Temporal lobe (tissue), 2 donors: ENCODE measurements around the gene SPINT4. TPM values are rescaled to one million over a fixed set of nuclear protein-coding genes. Genes with fewer than 3 reads are reported as not detected.

Experiments
- small RNA-seq: library from RNA; depleted of rRNA; stranded (forward); fragments of <200 nt; gene quantifications from one replicate; pipeline ENCODE3, GENCODE V24; 2014; ENCODE audit warnings: low replicate concordance
- total RNA-seq: library from RNA; depleted of rRNA; stranded (reverse); fragments of >200 nt; gene quantifications from one replicate; pipeline ENCODE4 v1.2.3, GENCODE V29; 2014

Gene SPINT4
- total RNA-seq, 1 donor from 2014 or later, result not detected

Small RNA genes lying within 50 kb of the gene (small RNA-seq; reads per million reads assigned to genes)
- 0.08 reads per million for gene MIR3617
- gene SPINT5P, result not detected

Other genes with a start within 250 kb of the SPINT4 start
- gene SPINT3, start 206.7 kb upstream of the SPINT4 start, total RNA-seq, result not detected
- gene WFDC6, start 182.9 kb upstream of the SPINT4 start, total RNA-seq, result not detected
- not detected for gene EPPIN, start 174.9 kb upstream of the SPINT4 start, total RNA-seq
- gene WFDC8, start 143.1 kb upstream of the SPINT4 start, total RNA-seq, result not detected
- not detected for gene WFDC10A, start 92.6 kb upstream of the SPINT4 start, total RNA-seq
- gene WFDC9, start 91.1 kb upstream of the SPINT4 start, total RNA-seq, result not detected
- not detected for gene WFDC11, start 52.1 kb upstream of the SPINT4 start, total RNA-seq
- gene WFDC13, start 20.3 kb upstream of the SPINT4 start, total RNA-seq, result not detected
- gene WFDC10B, start 17.3 kb upstream of the SPINT4 start, total RNA-seq, result not detected
- gene WFDC3, start 69.5 kb downstream of the SPINT4 start, total RNA-seq, result 0.49 TPM
- gene DNTTIP1, start 69.6 kb downstream of the SPINT4 start, total RNA-seq, result 9.6 TPM
- gene UBE2C, start 90.3 kb downstream of the SPINT4 start, total RNA-seq, result 3.2 TPM
- gene TNNC2, start 105.0 kb downstream of the SPINT4 start, total RNA-seq, result 0.25 TPM
- gene SNX21, start 111.5 kb downstream of the SPINT4 start, total RNA-seq, result 12.3 TPM
- gene ACOT8, start 135.0 kb downstream of the SPINT4 start, total RNA-seq, result 23.1 TPM
- 8.6 TPM for gene ZSWIM3, start 135.3 kb downstream of the SPINT4 start, total RNA-seq
- gene ZSWIM1, start 158.9 kb downstream of the SPINT4 start, total RNA-seq, result 3.4 TPM
- 0.25 TPM for gene SPATA25, start 165.3 kb downstream of the SPINT4 start, total RNA-seq
- 3.2 TPM for gene NEURL2, start 168.9 kb downstream of the SPINT4 start, total RNA-seq
- 10.3 TPM for gene CTSA, start 169.0 kb downstream of the SPINT4 start, total RNA-seq
- 18.2 TPM for gene PLTP, start 189.8 kb downstream of the SPINT4 start, total RNA-seq
- 14.5 TPM for gene PCIF1, start 212.3 kb downstream of the SPINT4 start, total RNA-seq
- 8.1 TPM for gene ZNF335, start 249.9 kb downstream of the SPINT4 start, total RNA-seq